UCSD-AML1 (cell line): ENCODE measurements around the gene MTFR1L.

Experiments used
- DNase-seq: peaks from one replicate; lab custom pipeline; 2025; ENCODE audit not compliant: unreplicated experiment; lab: John Stamatoyannopoulos, UW

MTFR1L gene

GRCh38 chr1:25877155-25877554 lies 57.4 kb downstream of the MTFR1L start:
- DNase-seq, result no peak

- no peak for DNase-seq
Observed at GRCh38 chr1:25878690-25879089, 58.9 kb downstream of the MTFR1L start.

- DNase-seq, result no peak
Observed at GRCh38 chr1:25879675-25880074, 59.9 kb downstream of the MTFR1L start.

- no peak for DNase-seq
Observed at GRCh38 chr1:25880518-25880917, 60.8 kb downstream of the MTFR1L start.

GRCh38 chr1:25881266-25881665 lies 61.5 kb downstream of the MTFR1L start:
- no peak for DNase-seq
